Thyroid gland (tissue), 4 donors: ENCODE data around the gene GRIP2. TPM values are rescaled to one million over a fixed set of nuclear protein-coding genes. Genes with fewer than 3 reads are reported as not detected.

Experiments
- DNase-seq, 2 donors: peaks; one replicate each; pipeline ENCODE4 v3.0.0-alpha.2; 2019
- H3K27ac ChIP-seq, 3 donors: fragments of 200-600 bp; sonication (generic); 1 replicate in 2 of 3; 2 replicates in 1 of 3; pipeline ENCODE4 v1.5.1; 2016 to 2019; ENCODE audit warnings: mild to moderate bottlenecking in 1 of 3, moderate library complexity in 1 of 3
- H3K27me3 ChIP-seq: fragments of 200-600 bp; sonication (generic); one replicate; pipeline ENCODE4 v1.5.1; 2019
- H3K36me3 ChIP-seq, 2 donors: fragments of 200-600 bp; sonication (generic); one replicate each; pipeline ENCODE4 v1.5.1; 2016 to 2019
- H3K4me1 ChIP-seq, 2 donors: fragments of 200-600 bp; sonication (generic); one replicate each; pipeline ENCODE4 v1.5.1; 2017 to 2019
- H3K4me3 ChIP-seq, 3 donors: fragments of 200-600 bp; sonication (generic); replicated peaks in 1 of 3; 1 replicate in 2 of 3; 2 replicates in 1 of 3; pipeline ENCODE4 v1.5.1; 2016; ENCODE audit warnings: mild to moderate bottlenecking in 1 of 3
- H3K9me3 ChIP-seq: fragments of 200-600 bp; sonication (generic); one replicate; pipeline ENCODE4 v1.5.1; 2017
- CTCF ChIP-seq, 6 experiments: fragments of 200-600 bp in 3 of 6; fragments of 450-650 bp in 3 of 6; sonication (generic) in 3 of 6; IDR thresholded peaks; one replicate each; pipeline ENCODE4 v1.5.1; 2016 to 2019; ENCODE audit warnings: antibody characterized with exemption in 6 of 6, mild to moderate bottlenecking in 2 of 6, inconsistent platforms in 1 of 6, moderate library complexity in 1 of 6
- POLR2A ChIP-seq, 2 donors: fragments of 450-650 bp; IDR thresholded peaks; one replicate each; pipeline ENCODE4 v1.6.1; 2017; ENCODE audit warnings: antibody characterized with exemption in 2 of 2, mild to moderate bottlenecking in 2 of 2, moderate library complexity in 1 of 2
- WGBS, 2 donors: methylation state at CpG; one replicate each; pipeline ENCODE4 v1.1.5; 2017; 5-methylcytosine and 5-hydroxymethylcytosine counted together
- intact Hi-C: fragments of 100-400 bp; cut with DNase I; formaldehyde crosslinking; loops from one replicate; pipeline ENCODE4 v1.15.1; 2023
- total RNA-seq, 4 donors: library from RNA; depleted of rRNA; stranded (reverse); fragments of >200 nt; gene quantifications; one replicate each; pipeline ENCODE4 v1.2.3, GENCODE V29; 2016

GRIP2 gene
- total RNA-seq, 4 donors from 2014 or later: 0.22 to 0.44 (median 0.39) TPM

- no peak for TF ChIP-seq CTCF (IDR thresholded peaks at IDR 0.05)
- TF ChIP-seq POLR2A (IDR thresholded peaks at IDR 0.05): no peak
- H3K4me3 ChIP-seq: no peak overlapping the region
- no peaks in the 10 kb centered on the region for H3K9me3 ChIP-seq
- WGBS, 2 donors: 85 to 100% methylated on average over 3 to 5 of the region's 5 CpGs
- H3K36me3 ChIP-seq: no peaks in the 10 kb centered on the region
- no peak overlapping the region for H3K27ac ChIP-seq
- intact Hi-C loops: loop anchor here (5.0 kb wide), 2 partner anchors 283 to 343 kb away; no protein-coding TSS in a partner anchor
- no peaks in the 10 kb centered on the region for H3K27me3 ChIP-seq
- peaks cover 0 to 5% of the 10 kb centered on the region in 2 donors for H3K4me1 ChIP-seq
- no peak for DNase-seq
Observed at GRCh38 chr3:14545251-14545635, 5.1 kb upstream of the GRIP2 start.

- 92 to 94% methylated on average over 17 to 20 of the region's 20 CpGs for WGBS, 2 donors
- Histone ChIP-seq H3K9me3 (no peaks in the 10 kb centered on the region), H3K27ac (no peak overlapping the region), H3K27me3 (no peaks in the 10 kb centered on the region), H3K4me3 (no peak overlapping the region), H3K4me1 (peaks cover 0 to 5% of the 10 kb centered on the region in 2 donors), H3K36me3 (no peaks in the 10 kb centered on the region)
- intact Hi-C loops: loop anchor here (5.0 kb wide), 2 partner anchors 282 to 342 kb away; no protein-coding TSS in a partner anchor
- TF ChIP-seq POLR2A (IDR thresholded peaks at IDR 0.05): no peak
- no peak for TF ChIP-seq CTCF (IDR thresholded peaks at IDR 0.05)
- DNase-seq: no peak
Observed at GRCh38 chr3:14544282-14545250, 4.4 kb upstream of the GRIP2 start.

GRCh38 chr3:14543446-14543845 lies 3.3 kb upstream of the GRIP2 start:
- Histone ChIP-seq H3K27ac (no peak overlapping the region), H3K4me1 (peaks cover 0 to 5% of the 10 kb centered on the region in 2 donors), H3K4me3 (no peak overlapping the region), H3K27me3 (no peaks in the 10 kb centered on the region), H3K36me3 (no peaks in the 10 kb centered on the region), H3K9me3 (no peaks in the 10 kb centered on the region)
- intact Hi-C loops: no loop called here
- no peak for DNase-seq
- WGBS, 2 donors: 57 to 86% methylated on average over 4 of the region's 4 CpGs
- TF ChIP-seq POLR2A (IDR thresholded peaks at IDR 0.05): no peak
- no peak for TF ChIP-seq CTCF (IDR thresholded peaks at IDR 0.05)

- Histone ChIP-seq H3K27me3 (no peaks in the 10 kb centered on the region), H3K4me1 (no peaks in the 10 kb centered on the region), H3K4me3 (no peak overlapping the region), H3K27ac (no peak overlapping the region), H3K36me3 (no peaks in the 10 kb centered on the region), H3K9me3 (no peaks in the 10 kb centered on the region)
- DNase-seq: no peak
- intact Hi-C loops: no loop called here
- 88 to 92% methylated on average over 3 of the region's 3 CpGs for WGBS, 2 donors
- TF ChIP-seq CTCF (IDR thresholded peaks at IDR 0.05): no peak
- TF ChIP-seq POLR2A (IDR thresholded peaks at IDR 0.05): no peak
Observed at GRCh38 chr3:14542656-14543055, 2.5 kb upstream of the GRIP2 start.

- TF ChIP-seq CTCF (IDR thresholded peaks at IDR 0.05) (no peak), POLR2A (IDR thresholded peaks at IDR 0.05) (no peak)
- Histone ChIP-seq H3K36me3 (no peaks in the 10 kb centered on the region), H3K27ac (no peak overlapping the region), H3K27me3 (no peaks in the 10 kb centered on the region), H3K4me1 (no peaks in the 10 kb centered on the region), H3K9me3 (no peaks in the 10 kb centered on the region), H3K4me3 (no peak overlapping the region)
- WGBS, 2 donors: 83 to 84% methylated on average over 8 to 9 of the region's 9 CpGs
- intact Hi-C loops: no loop called here
- no peak for DNase-seq
Observed at GRCh38 chr3:14541646-14542045, 1.5 kb upstream of the GRIP2 start.
